HCEC 1CT (cell line): ENCODE data around the gene RND3.

Experiments used
- DNase-seq: peaks from one replicate; pipeline ENCODE4 v3.0.0-alpha.2; 2017

RND3 gene

GRCh38 chr2:150432312-150432625 lies 55.2 kb downstream of the RND3 start:
- DNase-seq, result no peak

- no peak for DNase-seq
Observed at GRCh38 chr2:150431561-150432311, 55.7 kb downstream of the RND3 start.

- DNase-seq, result no peak
Observed at GRCh38 chr2:150429384-150429961, 58.0 kb downstream of the RND3 start.

- no peak for DNase-seq
Observed at GRCh38 chr2:150428641-150429040, 58.8 kb downstream of the RND3 start.

- no peak for DNase-seq
Observed at GRCh38 chr2:150427298-150427697, 60.2 kb downstream of the RND3 start.

GRCh38 chr2:150426724-150427123 lies 60.7 kb downstream of the RND3 start:
- DNase-seq, result no peak

- no peak for DNase-seq
Observed at GRCh38 chr2:150426315-150426714, 61.2 kb downstream of the RND3 start.

GRCh38 chr2:150425121-150425955 lies 62.1 kb downstream of the RND3 start:
- DNase-seq, result no peak

- DNase-seq, result no peak
Observed at GRCh38 chr2:150424406-150424805, 63.1 kb downstream of the RND3 start.

- no peak for DNase-seq
Observed at GRCh38 chr2:150421126-150421651, 66.3 kb downstream of the RND3 start.

GRCh38 chr2:150418916-150419315 lies 68.6 kb downstream of the RND3 start:
- DNase-seq, result no peak
